Measurements from ENCODE around the gene SLC37A3. TPM values are rescaled to one million over a fixed set of nuclear protein-coding genes. Genes with fewer than 3 reads are reported as not detected.
"Not testable (repeated sequence)": the region's sequence is repeated elsewhere in the genome, so short reads cannot be mapped to it uniquely, and the experiment has no call there.

SLC37A3 gene
- total RNA-seq, 1 donor from 2014 or later, result 72.7 TPM

GRCh38 chr7:140327261-140327661 is 71.1 kb downstream of the SLC37A3 start:
- TF ChIP-seq CTCF (IDR thresholded peaks at IDR 0.05), result no peak
- no peaks in the 10 kb centered on the region for H3K9me3 Mint-ChIP-seq (ENCODE audit: unreplicated experiment)
- H3K4me1 Mint-ChIP-seq (ENCODE audit: unreplicated experiment), result no peaks in the 10 kb centered on the region
- DNase-seq (ENCODE audit: extremely low spot score, unreplicated experiment), result no peak
- H3K36me3 Mint-ChIP-seq (ENCODE audit: unreplicated experiment), result peaks cover 8% of the 10 kb centered on the region
- no peak overlapping the region for H3K4me3 Mint-ChIP-seq (ENCODE audit: unreplicated experiment)
- no peaks in the 10 kb centered on the region for H3K27me3 Mint-ChIP-seq (ENCODE audit: unreplicated experiment)
- no peak overlapping the region for H3K27ac Mint-ChIP-seq (ENCODE audit: unreplicated experiment)

GRCh38 chr7:140326116-140326928 is 72.0 kb downstream of the SLC37A3 start:
- Mint-ChIP-seq H3K4me3 (ENCODE audit: unreplicated experiment) (no peak overlapping the region), H3K36me3 (ENCODE audit: unreplicated experiment) (peaks cover 2% of the 10 kb centered on the region), H3K9me3 (ENCODE audit: unreplicated experiment) (no peaks in the 10 kb centered on the region), H3K4me1 (ENCODE audit: unreplicated experiment) (no peaks in the 10 kb centered on the region), H3K27me3 (ENCODE audit: unreplicated experiment) (no peaks in the 10 kb centered on the region), H3K27ac (ENCODE audit: unreplicated experiment) (peak overlapping the region; percentile 47)
- DNase-seq (ENCODE audit: extremely low spot score, unreplicated experiment), result no peak
- TF ChIP-seq CTCF (IDR thresholded peaks at IDR 0.05), result peak; percentile 75

GRCh38 chr7:140325600-140325999 is 72.7 kb downstream of the SLC37A3 start:
- Mint-ChIP-seq H3K36me3 (ENCODE audit: unreplicated experiment) (no peaks in the 10 kb centered on the region), H3K27me3 (ENCODE audit: unreplicated experiment) (no peaks in the 10 kb centered on the region), H3K4me1 (ENCODE audit: unreplicated experiment) (no peaks in the 10 kb centered on the region), H3K4me3 (ENCODE audit: unreplicated experiment) (no peak overlapping the region), H3K9me3 (ENCODE audit: unreplicated experiment) (no peaks in the 10 kb centered on the region), H3K27ac (ENCODE audit: unreplicated experiment) (no peak overlapping the region)
- DNase-seq (ENCODE audit: extremely low spot score, unreplicated experiment), result no peak
- no peak for TF ChIP-seq CTCF (IDR thresholded peaks at IDR 0.05)

- Mint-ChIP-seq H3K4me1 (ENCODE audit: unreplicated experiment) (no peaks in the 10 kb centered on the region), H3K4me3 (ENCODE audit: unreplicated experiment) (no peak overlapping the region), H3K36me3 (ENCODE audit: unreplicated experiment) (no peaks in the 10 kb centered on the region), H3K27ac (ENCODE audit: unreplicated experiment) (no peak overlapping the region), H3K9me3 (ENCODE audit: unreplicated experiment) (no peaks in the 10 kb centered on the region), H3K27me3 (ENCODE audit: unreplicated experiment) (no peaks in the 10 kb centered on the region)
- no peak for TF ChIP-seq CTCF (IDR thresholded peaks at IDR 0.05)
- no peak for DNase-seq (ENCODE audit: extremely low spot score, unreplicated experiment)
These were observed 73.6 kb downstream of the SLC37A3 start for GRCh38 chr7:140324714-140325113.

GRCh38 chr7:140322759-140323158 is 75.6 kb downstream of the SLC37A3 start:
- no peak for TF ChIP-seq CTCF (IDR thresholded peaks at IDR 0.05)
- Mint-ChIP-seq H3K36me3 (ENCODE audit: unreplicated experiment) (no peaks in the 10 kb centered on the region), H3K4me3 (ENCODE audit: unreplicated experiment) (no peak overlapping the region), H3K9me3 (ENCODE audit: unreplicated experiment) (peaks cover 4% of the 10 kb centered on the region), H3K4me1 (ENCODE audit: unreplicated experiment) (no peaks in the 10 kb centered on the region), H3K27me3 (ENCODE audit: unreplicated experiment) (no peaks in the 10 kb centered on the region), H3K27ac (ENCODE audit: unreplicated experiment) (no peak overlapping the region)
- DNase-seq (ENCODE audit: extremely low spot score, unreplicated experiment), result no peak

GRCh38 chr7:140320078-140320477 is 78.3 kb downstream of the SLC37A3 start:
- H3K9me3 Mint-ChIP-seq (ENCODE audit: unreplicated experiment); H3K27me3 Mint-ChIP-seq (ENCODE audit: unreplicated experiment); H3K36me3 Mint-ChIP-seq (ENCODE audit: unreplicated experiment); DNase-seq (ENCODE audit: extremely low spot score, unreplicated experiment); H3K27ac Mint-ChIP-seq (ENCODE audit: unreplicated experiment); H3K4me3 Mint-ChIP-seq (ENCODE audit: unreplicated experiment): not testable (repeated sequence)
- H3K4me1 Mint-ChIP-seq (ENCODE audit: unreplicated experiment), result peaks cover 18% of the 10 kb centered on the region
